Natural killer cell (primary cell): ENCODE results near the gene GRAMD2B. TPM values are rescaled to one million over a fixed set of nuclear protein-coding genes. Genes with fewer than 3 reads are reported as not detected.

Source experiments
- ATAC-seq, 3 donors: fragments of 150-1000 bp in 2 of 3; fragments of 200-7000 bp in 1 of 3; cut with Tn5 transposase; 1 replicate in 1 of 3; 2 replicates in 2 of 3; pipeline ENCODE4 v1.10.0; 2021; ENCODE audit warnings: mild to moderate bottlenecking in 2 of 3, moderate library complexity in 2 of 3
- DNase-seq, 2 donors: peaks; one replicate each; pipeline versions ENCODE4 v3.0.0 to v3.0.0-alpha.2; 2013 to 2021; ENCODE audit warnings: mixed read lengths in 1 of 2
- H3K27ac ChIP-seq: one replicate; pipeline ENCODE4 v1.5.1; 2013; ENCODE audit warnings: mild to moderate bottlenecking, low read length
- H3K27me3 ChIP-seq: one replicate; pipeline ENCODE4 v1.6.1; 2013; ENCODE audit warnings: low read length; ENCODE audit not compliant: control insufficient read depth, insufficient read depth
- H3K36me3 ChIP-seq: one replicate; pipeline ENCODE4 v1.6.1; 2013; ENCODE audit warnings: low read length; ENCODE audit not compliant: control insufficient read depth, insufficient read depth
- H3K4me1 ChIP-seq: one replicate; pipeline ENCODE4 v1.6.1; 2013; ENCODE audit warnings: low read length; ENCODE audit not compliant: control insufficient read depth, insufficient read depth
- H3K4me3 ChIP-seq: one replicate; pipeline ENCODE4 v1.5.1; 2013; ENCODE audit warnings: low read length
- H3K9me3 ChIP-seq: one replicate; pipeline ENCODE4 v1.6.1; 2013; ENCODE audit warnings: low read length; ENCODE audit not compliant: control insufficient read depth, insufficient read depth
- H3K27ac Mint-ChIP-seq, 2 donors: one replicate each; pipeline ENCODE4 v1.8.0; 2022; ENCODE audit warnings: mild to moderate bottlenecking in 2 of 2, mixed read lengths in 2 of 2, moderate library complexity in 1 of 2
- H3K27me3 Mint-ChIP-seq, 2 donors: one replicate each; pipeline ENCODE4 v1.8.0; 2022; ENCODE audit warnings: low read depth in 2 of 2, mixed read lengths in 2 of 2
- H3K36me3 Mint-ChIP-seq: one replicate; pipeline ENCODE4 v1.8.0; 2022; ENCODE audit warnings: mixed read lengths
- H3K4me1 Mint-ChIP-seq, 2 donors: one replicate each; pipeline ENCODE4 v1.8.0; 2022; ENCODE audit warnings: mixed read lengths in 2 of 2
- H3K4me3 Mint-ChIP-seq: one replicate; pipeline ENCODE4 v1.8.0; 2022; ENCODE audit warnings: mild to moderate bottlenecking, moderate library complexity, mixed read lengths
- H3K9me3 Mint-ChIP-seq, 2 donors: one replicate each; pipeline ENCODE4 v1.8.0; 2022; ENCODE audit warnings: mixed read lengths in 2 of 2
- WGBS: methylation state at CpG from one replicate; pipeline ENCODE4 v1.1.7; 2013; ENCODE audit warnings: missing lambda C conversion rate; ENCODE audit not compliant: insufficient coverage; 5-methylcytosine and 5-hydroxymethylcytosine counted together
- intact Hi-C: fragments of 100-400 bp; cut with micrococcal nuclease; formaldehyde crosslinking; loops from one replicate; pipeline ENCODE4 v1.14.2; 2022
- total RNA-seq, 4 donors: library from RNA; stranded (reverse); fragments of 120-200 nt in 1 of 4; gene quantifications; one replicate each; pipeline versions ENCODE4 v1.2.3 to v1.2.4, GENCODE V29; 2013 to 2022
- TF ChIP-seq, protein P1 (sequence below): fragments of 200-600 bp; IDR thresholded peaks from one replicate; pipeline ENCODE4 v1.8.0; 2022; ENCODE audit warnings: antibody characterized with exemption

The GRAMD2B gene
- total RNA-seq, 3 donors from 2014 or later (not counting 1 experiment from before 2014, with no cell fraction given): 9.2 to 15.4 (median 10.0) TPM

DNA sequence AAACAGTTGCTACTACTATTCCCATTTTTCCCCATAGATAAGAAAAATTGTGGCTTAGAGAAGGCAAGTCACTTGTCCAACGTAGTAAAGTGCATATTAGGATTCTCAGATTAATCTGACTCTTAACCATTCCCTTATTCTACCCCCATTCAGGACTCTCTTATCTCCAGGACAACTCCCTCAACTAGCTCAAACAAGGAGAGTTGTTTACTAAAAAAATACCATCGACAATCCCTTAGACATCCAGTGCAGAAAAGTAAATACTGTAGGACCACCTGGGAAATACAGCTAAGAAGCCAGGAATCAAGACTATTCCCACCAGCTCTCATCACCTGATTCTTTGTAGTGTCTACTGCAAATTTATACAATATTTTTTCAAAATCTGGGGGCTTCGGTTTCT, 9.4 kb upstream of the GRAMD2B start:
- Histone ChIP-seq H3K4me3 (no peak overlapping the region), H3K4me1 (no peaks in the 10 kb centered on the region), H3K9me3 (no peaks in the 10 kb centered on the region), H3K27ac (no peak overlapping the region), H3K27me3 (no peaks in the 10 kb centered on the region), H3K36me3 (no peaks in the 10 kb centered on the region)
- H3K27me3 Mint-ChIP-seq: peaks cover 4 to 37% of the 10 kb centered on the region in 2 donors
- no peaks in the 10 kb centered on the region for H3K36me3 Mint-ChIP-seq
- no peak overlapping the region for H3K27ac Mint-ChIP-seq
- no peak for ATAC-seq
- H3K9me3 Mint-ChIP-seq: no peaks in the 10 kb centered on the region
- WGBS: 94% methylated on average over 3 of the region's 3 CpGs
- no peaks in the 10 kb centered on the region for H3K4me1 Mint-ChIP-seq
- no peak for DNase-seq
- intact Hi-C loops: no loop called here
- no peak overlapping the region for H3K4me3 Mint-ChIP-seq
- TF ChIP-seq, protein P1, sequence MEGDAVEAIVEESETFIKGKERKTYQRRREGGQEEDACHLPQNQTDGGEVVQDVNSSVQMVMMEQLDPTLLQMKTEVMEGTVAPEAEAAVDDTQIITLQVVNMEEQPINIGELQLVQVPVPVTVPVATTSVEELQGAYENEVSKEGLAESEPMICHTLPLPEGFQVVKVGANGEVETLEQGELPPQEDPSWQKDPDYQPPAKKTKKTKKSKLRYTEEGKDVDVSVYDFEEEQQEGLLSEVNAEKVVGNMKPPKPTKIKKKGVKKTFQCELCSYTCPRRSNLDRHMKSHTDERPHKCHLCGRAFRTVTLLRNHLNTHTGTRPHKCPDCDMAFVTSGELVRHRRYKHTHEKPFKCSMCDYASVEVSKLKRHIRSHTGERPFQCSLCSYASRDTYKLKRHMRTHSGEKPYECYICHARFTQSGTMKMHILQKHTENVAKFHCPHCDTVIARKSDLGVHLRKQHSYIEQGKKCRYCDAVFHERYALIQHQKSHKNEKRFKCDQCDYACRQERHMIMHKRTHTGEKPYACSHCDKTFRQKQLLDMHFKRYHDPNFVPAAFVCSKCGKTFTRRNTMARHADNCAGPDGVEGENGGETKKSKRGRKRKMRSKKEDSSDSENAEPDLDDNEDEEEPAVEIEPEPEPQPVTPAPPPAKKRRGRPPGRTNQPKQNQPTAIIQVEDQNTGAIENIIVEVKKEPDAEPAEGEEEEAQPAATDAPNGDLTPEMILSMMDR: no peak

DNA sequence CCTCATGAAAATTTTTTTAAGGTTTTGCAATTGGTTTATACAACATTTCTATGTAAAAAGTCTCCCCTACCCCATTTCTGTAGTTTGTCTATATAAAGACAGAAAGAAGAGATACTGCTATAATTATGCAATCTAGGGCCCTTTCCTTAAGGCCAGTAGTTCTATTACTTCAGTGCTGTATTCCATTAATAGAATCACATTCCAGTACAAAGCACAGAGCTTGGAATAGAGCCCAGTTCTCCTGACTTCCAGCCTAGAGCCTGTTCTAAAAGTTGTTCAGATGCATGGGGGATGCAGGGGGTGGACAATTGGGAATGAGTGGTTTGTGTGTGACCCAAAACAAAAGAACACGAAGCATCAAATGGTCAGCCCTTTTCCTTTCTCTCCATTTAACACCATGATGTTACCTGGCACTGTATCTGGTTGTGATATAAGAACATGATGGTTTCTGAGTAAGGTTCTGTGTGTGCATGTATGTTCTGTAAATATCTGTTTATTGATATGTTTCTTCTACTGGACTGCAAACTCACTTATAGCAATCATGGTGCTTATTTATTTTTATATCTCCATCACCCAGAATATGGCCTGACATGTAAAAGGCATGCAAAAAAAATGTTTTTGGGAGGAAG, 8.2 kb upstream of the GRAMD2B start:
- ATAC-seq: no peak
- H3K27ac ChIP-seq: no peak overlapping the region
- no peak overlapping the region for H3K4me3 ChIP-seq
- no peaks in the 10 kb centered on the region for H3K36me3 Mint-ChIP-seq
- H3K4me1 ChIP-seq: no peaks in the 10 kb centered on the region
- H3K4me1 Mint-ChIP-seq: no peaks in the 10 kb centered on the region
- no peak overlapping the region for H3K27ac Mint-ChIP-seq
- H3K9me3 ChIP-seq: no peaks in the 10 kb centered on the region
- no peak overlapping the region for H3K4me3 Mint-ChIP-seq
- H3K27me3 Mint-ChIP-seq: peaks cover 4 to 37% of the 10 kb centered on the region in 2 donors
- intact Hi-C loops: no loop called here
- no peak for DNase-seq
- no peaks in the 10 kb centered on the region for H3K27me3 ChIP-seq
- H3K36me3 ChIP-seq: no peaks in the 10 kb centered on the region
- 100% methylated on average over 1 of the region's 1 CpG for WGBS
- TF ChIP-seq, protein P1: no peak
- no peaks in the 10 kb centered on the region for H3K9me3 Mint-ChIP-seq

DNA sequence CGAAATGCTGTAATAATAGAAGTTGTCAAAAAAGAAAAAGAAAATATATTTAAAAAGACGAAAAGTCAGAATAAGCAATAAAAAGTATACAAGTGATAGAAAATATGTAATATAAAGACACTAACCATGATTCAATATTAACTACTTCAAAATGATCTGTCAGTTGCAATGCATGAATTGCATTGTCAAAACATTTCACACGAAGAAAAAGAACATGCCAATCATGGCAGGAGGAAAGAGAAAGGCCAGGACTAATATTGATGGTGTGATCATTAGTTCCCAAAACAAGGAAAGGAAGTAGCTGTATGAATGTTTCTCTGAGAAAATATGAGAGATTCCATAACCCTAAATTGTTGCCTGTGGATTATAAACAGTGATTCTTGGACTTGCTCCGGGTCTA, 7.4 kb upstream of the GRAMD2B start:
- 84% methylated on average over 3 of the region's 4 CpGs for WGBS

More for the DNA sequence above, 7.4 kb upstream of the GRAMD2B start:
- H3K36me3 Mint-ChIP-seq: no peaks in the 10 kb centered on the region
- Histone ChIP-seq H3K9me3 (no peaks in the 10 kb centered on the region), H3K36me3 (no peaks in the 10 kb centered on the region), H3K27ac (no peak overlapping the region), H3K4me3 (no peak overlapping the region), H3K27me3 (no peaks in the 10 kb centered on the region), H3K4me1 (no peaks in the 10 kb centered on the region)
- TF ChIP-seq, protein P1: no peak
- ATAC-seq (no peak), DNase-seq (no peak)
- H3K4me1 Mint-ChIP-seq: no peaks in the 10 kb centered on the region
- no peak overlapping the region for H3K4me3 Mint-ChIP-seq
- peaks cover 4 to 32% of the 10 kb centered on the region in 2 donors for H3K27me3 Mint-ChIP-seq
- intact Hi-C loops: no loop called here
- no peaks in the 10 kb centered on the region for H3K9me3 Mint-ChIP-seq
- H3K27ac Mint-ChIP-seq: no peak overlapping the region
